Prostate gland (tissue), 2 donors: ENCODE data around the gene CCDC78. TPM values are rescaled to one million over a fixed set of nuclear protein-coding genes. Genes with fewer than 3 reads are reported as not detected.
A peak's percentile ranks its signal among the peaks of the same experiment; 100 is the strongest.

Source experiments
- DNase-seq: peaks from one replicate; pipeline ENCODE4 v3.0.0-alpha.2; 2019; ENCODE audit warnings: low spot score
- H3K27ac ChIP-seq, 2 donors: fragments of 200-600 bp; sonication (generic); 2 replicates each; pipeline ENCODE4 v1.5.1; 2017 to 2019
- H3K27me3 ChIP-seq: fragments of 200-600 bp; sonication (generic); replicated peaks from 2 replicates; pipeline ENCODE4 v1.5.1; 2019; ENCODE audit not compliant: insufficient read depth
- H3K36me3 ChIP-seq, 2 donors: fragments of 200-600 bp; sonication (generic); 1 replicate in 1 of 2; 2 replicates in 1 of 2; pipeline versions ENCODE4 v1.5.1 to v1.8.1; 2017 to 2019
- H3K4me1 ChIP-seq: fragments of 200-600 bp; sonication (generic); replicated peaks from 2 replicates; pipeline ENCODE4 v1.5.1; 2019
- H3K4me3 ChIP-seq, 2 donors: fragments of 200-600 bp; sonication (generic); 2 replicates each; pipeline ENCODE4 v1.5.1; 2017 to 2019
- H3K9me3 ChIP-seq: fragments of 200-600 bp; sonication (generic); 2 replicates; pipeline ENCODE4 v1.5.1; 2017
- CTCF ChIP-seq, 4 experiments: fragments of 200-600 bp in 2 of 4; fragments of 450-650 bp in 2 of 4; sonication (generic) in 2 of 4; IDR thresholded peaks; 1 replicate in 3 of 4; 2 replicates in 1 of 4; pipeline ENCODE4 v1.5.1; 2016 to 2019; ENCODE audit warnings: antibody characterized with exemption in 4 of 4, mild to moderate bottlenecking in 2 of 4, moderate library complexity in 2 of 4
- POLR2A ChIP-seq: fragments of 450-650 bp; IDR thresholded peaks from one replicate; pipeline ENCODE4 v1.6.1; 2016; ENCODE audit warnings: antibody characterized with exemption, mild to moderate bottlenecking
- POLR2AphosphoS5 ChIP-seq: sonication (generic); formaldehyde crosslinking; IDR thresholded peaks from one replicate; pipeline ENCODE4 v1.6.1; 2017; ENCODE audit warnings: antibody characterized with exemption
- WGBS: methylation state at CpG from one replicate; pipeline ENCODE4 v1.1.5; 2018; 5-methylcytosine and 5-hydroxymethylcytosine counted together
- intact Hi-C: fragments of 100-400 bp; cut with DNase I; formaldehyde crosslinking; loops from one replicate; pipeline ENCODE4 v1.14.2; 2022
- total RNA-seq, 2 donors: library from RNA; depleted of rRNA; stranded (reverse); fragments of >200 nt; gene quantifications; one replicate each; pipeline ENCODE4 v1.1.0, GENCODE V29; 2016

The CCDC78 gene
- total RNA-seq, 2 donors from 2014 or later, result 2.3 to 3.0 TPM

GRCh38 chr16:700684-701584 is 25.3 kb downstream of the CCDC78 start:
- no peaks in the 10 kb centered on the region for H3K4me1 ChIP-seq
- no peak for TF ChIP-seq POLR2AphosphoS5
- no peak for TF ChIP-seq CTCF (IDR thresholded peaks at IDR 0.05)
- no peak for TF ChIP-seq POLR2A
- no peak overlapping the region for H3K4me3 ChIP-seq
- intact Hi-C loops, result no loop called here
- H3K36me3 ChIP-seq, result no peaks in the 10 kb centered on the region
- H3K27me3 ChIP-seq, result peaks cover 23% of the 10 kb centered on the region
- H3K27ac ChIP-seq, result no peak overlapping the region
- H3K9me3 ChIP-seq, result no peaks in the 10 kb centered on the region
- 5% methylated on average over 59 of the region's 76 CpGs for WGBS
- no peak for DNase-seq

- Histone ChIP-seq H3K36me3 (no peaks in the 10 kb centered on the region), H3K9me3 (no peaks in the 10 kb centered on the region), H3K4me3 (no peak overlapping the region), H3K27me3 (peaks cover 26% of the 10 kb centered on the region), H3K27ac (no peak overlapping the region), H3K4me1 (peaks cover 4% of the 10 kb centered on the region)
- 83% methylated on average over 16 of the region's 19 CpGs for WGBS
- TF ChIP-seq POLR2A (no peak), CTCF (IDR thresholded peaks at IDR 0.05) (no peak), POLR2AphosphoS5 (no peak)
- intact Hi-C loops, result no loop called here
- no peak for DNase-seq
Measured at GRCh38 chr16:698911-699671, 27.2 kb downstream of the CCDC78 start.

GRCh38 chr16:695355-696089 is 30.7 kb downstream of the CCDC78 start:
- Histone ChIP-seq H3K4me1 (peaks cover 7% of the 10 kb centered on the region), H3K27ac (no peak overlapping the region)

GRCh38 chr16:694863-695354 is 31.3 kb downstream of the CCDC78 start:
- Histone ChIP-seq H3K4me1 (peaks cover 7% of the 10 kb centered on the region), H3K4me3 (peak overlapping the region; percentile 8 to 17), H3K27me3 (peaks cover 23% of the 10 kb centered on the region), H3K9me3 (no peaks in the 10 kb centered on the region), H3K36me3 (no peaks in the 10 kb centered on the region), H3K27ac (no peak overlapping the region)
- intact Hi-C loops, result no loop called here
- TF ChIP-seq CTCF (IDR thresholded peaks at IDR 0.05), result no peak
- under 1% methylated on average over 31 of the region's 37 CpGs for WGBS
- no peak for DNase-seq

More at GRCh38 chr16:695355-696089, 30.7 kb downstream of the CCDC78 start:
- Histone ChIP-seq H3K4me3 (no peak overlapping the region), H3K9me3 (no peaks in the 10 kb centered on the region), H3K36me3 (no peaks in the 10 kb centered on the region), H3K27me3 (peaks cover 23% of the 10 kb centered on the region)
- intact Hi-C loops, result no loop called here
- 4% methylated on average over 58 of the region's 71 CpGs for whole genome bisulfite sequencing
- DNase-seq, result no peak
- TF ChIP-seq CTCF (IDR thresholded peaks at IDR 0.05) (peak in 1 of 4 experiments; percentile 2), POLR2AphosphoS5 (no peak)
